AG09309 (cell line): Measurements from ENCODE around the gene NLRC4.

Source experiments
- DNase-seq: peaks from one replicate; pipeline ENCODE4 v3.0.0-alpha.2; 2010; ENCODE audit warnings: low read depth
- H3K4me3 ChIP-seq: 2 replicates; pipeline ENCODE4 v1.5.1; 2011; ENCODE audit warnings: mild to moderate bottlenecking, low read depth, low read length, moderate library complexity; ENCODE audit not compliant: control insufficient read depth
- TF ChIP-seq, protein P1 (sequence below): IDR thresholded peaks from 2 replicates; pipeline ENCODE4 v1.5.1; 2011; ENCODE audit warnings: mild to moderate bottlenecking, low read depth, low read length, inconsistent platforms; ENCODE audit not compliant: insufficient read depth, control insufficient read depth; ENCODE audit errors: missing control alignments

Gene NLRC4

DNA sequence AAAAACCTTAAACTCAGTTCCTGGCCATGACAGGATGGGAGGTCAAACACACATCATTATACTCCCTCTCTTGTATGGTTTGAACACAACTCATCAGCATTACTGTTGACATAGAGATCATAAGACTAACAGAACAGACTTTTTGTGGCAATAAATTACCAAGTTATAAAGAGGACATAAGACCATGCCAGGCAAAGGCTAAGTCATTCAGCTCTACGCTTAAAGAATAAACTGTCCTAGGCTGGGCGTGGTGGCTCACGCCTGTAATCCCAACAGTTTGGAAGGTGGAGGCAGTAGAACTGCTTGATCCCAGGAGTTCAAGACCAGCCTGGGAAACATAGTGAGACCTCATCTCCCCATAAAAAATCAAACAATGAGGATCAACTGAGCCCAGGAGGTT lies 16.4 kb downstream of the NLRC4 start:
- H3K4me3 ChIP-seq: no peak overlapping the region
- TF ChIP-seq, protein P1, sequence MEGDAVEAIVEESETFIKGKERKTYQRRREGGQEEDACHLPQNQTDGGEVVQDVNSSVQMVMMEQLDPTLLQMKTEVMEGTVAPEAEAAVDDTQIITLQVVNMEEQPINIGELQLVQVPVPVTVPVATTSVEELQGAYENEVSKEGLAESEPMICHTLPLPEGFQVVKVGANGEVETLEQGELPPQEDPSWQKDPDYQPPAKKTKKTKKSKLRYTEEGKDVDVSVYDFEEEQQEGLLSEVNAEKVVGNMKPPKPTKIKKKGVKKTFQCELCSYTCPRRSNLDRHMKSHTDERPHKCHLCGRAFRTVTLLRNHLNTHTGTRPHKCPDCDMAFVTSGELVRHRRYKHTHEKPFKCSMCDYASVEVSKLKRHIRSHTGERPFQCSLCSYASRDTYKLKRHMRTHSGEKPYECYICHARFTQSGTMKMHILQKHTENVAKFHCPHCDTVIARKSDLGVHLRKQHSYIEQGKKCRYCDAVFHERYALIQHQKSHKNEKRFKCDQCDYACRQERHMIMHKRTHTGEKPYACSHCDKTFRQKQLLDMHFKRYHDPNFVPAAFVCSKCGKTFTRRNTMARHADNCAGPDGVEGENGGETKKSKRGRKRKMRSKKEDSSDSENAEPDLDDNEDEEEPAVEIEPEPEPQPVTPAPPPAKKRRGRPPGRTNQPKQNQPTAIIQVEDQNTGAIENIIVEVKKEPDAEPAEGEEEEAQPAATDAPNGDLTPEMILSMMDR: no peak

DNA sequence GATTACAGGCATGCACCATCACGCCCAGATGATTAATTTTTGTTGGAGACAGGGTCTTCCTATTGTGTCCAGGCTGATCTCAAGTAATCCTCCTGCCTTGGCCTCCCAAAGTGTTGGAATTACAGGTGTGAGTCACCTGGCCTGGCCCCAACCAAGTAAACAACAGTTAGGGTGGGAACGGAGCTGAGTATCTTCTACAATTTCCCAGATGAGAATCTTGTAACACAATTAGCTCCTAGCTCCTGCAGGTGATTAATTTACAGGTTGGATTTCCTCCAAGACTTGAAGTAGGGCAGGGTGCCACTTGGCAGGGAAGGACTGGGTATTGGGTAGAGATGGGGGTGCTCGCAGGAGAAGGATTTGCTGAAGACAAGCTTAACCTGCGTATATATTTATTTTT lies 17.8 kb downstream of the NLRC4 start:
- no peak overlapping the region for H3K4me3 ChIP-seq
- TF ChIP-seq, protein P1: no peak
- DNase-seq: no peak

More for the DNA sequence above, 16.4 kb downstream of the NLRC4 start:
- no peak for DNase-seq

DNA sequence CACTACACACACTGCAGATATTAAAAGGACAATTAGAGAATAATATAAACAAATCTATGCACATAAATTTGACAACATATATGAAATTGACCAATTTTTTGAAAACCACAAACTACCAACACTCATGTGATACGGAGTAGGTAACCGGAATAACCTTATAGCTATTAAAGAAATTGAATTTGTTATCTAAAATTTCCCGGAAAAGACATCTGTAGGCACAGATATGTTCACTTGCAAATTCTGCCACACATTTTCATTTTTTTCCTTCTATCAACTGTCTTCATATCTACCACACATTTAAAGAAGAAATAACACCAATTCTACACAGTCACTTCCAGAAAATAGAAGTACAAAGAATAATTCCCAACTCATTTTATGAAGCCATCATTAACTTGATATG lies 22.4 kb downstream of the NLRC4 start:
- DNase-seq: no peak
- TF ChIP-seq, protein P1: no peak
- H3K4me3 ChIP-seq: no peak overlapping the region

DNA sequence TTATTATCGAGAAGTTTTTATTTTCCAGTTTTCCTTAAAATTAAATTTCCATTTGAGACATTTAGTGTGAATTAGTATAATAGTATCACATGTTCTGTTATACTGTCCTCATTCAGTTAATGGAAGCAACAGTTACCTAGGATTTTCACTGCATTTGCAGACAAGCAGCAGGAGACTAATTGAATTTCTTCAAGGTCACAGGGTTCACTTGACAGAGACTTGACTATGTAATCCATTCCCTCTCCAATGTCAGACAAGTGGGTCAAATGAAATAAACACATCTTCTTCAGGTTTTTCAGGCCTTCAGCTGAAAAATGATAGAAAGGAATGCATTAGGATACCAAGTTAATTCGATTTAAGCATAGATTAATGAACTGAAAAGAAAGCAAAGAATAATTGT lies 26.7 kb downstream of the NLRC4 start:
- no peak for DNase-seq
- H3K4me3 ChIP-seq: no peak overlapping the region
- TF ChIP-seq, protein P1: no peak

DNA sequence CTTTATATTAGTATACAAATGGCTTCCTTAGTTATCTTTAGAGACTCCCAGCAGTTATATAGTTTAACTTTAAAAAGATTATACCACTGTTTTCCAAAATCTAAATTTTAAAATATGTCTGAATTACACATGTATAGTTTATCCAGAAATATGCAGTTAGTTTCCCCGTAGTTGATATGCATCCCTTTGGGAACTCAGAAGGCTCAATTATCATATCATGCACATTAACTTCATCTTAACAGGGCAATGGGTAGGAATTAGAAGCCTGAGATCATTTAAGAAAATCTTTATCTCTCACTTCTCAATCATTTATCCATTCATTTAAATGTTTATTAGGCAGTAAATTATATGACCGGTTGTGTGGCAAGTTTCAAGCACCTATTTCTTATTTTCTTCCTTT lies 27.2 kb downstream of the NLRC4 start:
- no peak for DNase-seq
- no peak overlapping the region for H3K4me3 ChIP-seq
- TF ChIP-seq, protein P1: no peak

DNA sequence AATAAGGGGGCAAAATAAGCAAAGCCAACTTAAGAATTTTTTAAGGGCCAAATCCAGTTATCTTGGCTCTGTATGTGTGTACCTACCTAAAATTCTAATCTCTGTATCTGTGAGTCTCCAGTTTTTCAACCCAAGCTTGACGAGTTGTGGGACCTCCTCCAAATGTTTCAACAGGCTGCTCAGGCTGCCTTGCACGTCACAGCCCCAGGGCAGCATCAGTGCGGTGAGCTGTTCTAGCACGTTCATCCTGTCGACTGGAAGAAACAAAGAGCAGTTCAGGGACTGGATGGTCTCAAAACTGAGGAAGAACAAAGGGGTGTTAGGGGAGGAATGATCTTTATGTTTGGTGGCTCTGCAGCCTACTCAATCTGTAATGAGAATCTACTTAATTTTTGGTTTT lies 29.4 kb downstream of the NLRC4 start:
- DNase-seq: no peak
- TF ChIP-seq, protein P1: no peak
- no peak overlapping the region for H3K4me3 ChIP-seq

DNA sequence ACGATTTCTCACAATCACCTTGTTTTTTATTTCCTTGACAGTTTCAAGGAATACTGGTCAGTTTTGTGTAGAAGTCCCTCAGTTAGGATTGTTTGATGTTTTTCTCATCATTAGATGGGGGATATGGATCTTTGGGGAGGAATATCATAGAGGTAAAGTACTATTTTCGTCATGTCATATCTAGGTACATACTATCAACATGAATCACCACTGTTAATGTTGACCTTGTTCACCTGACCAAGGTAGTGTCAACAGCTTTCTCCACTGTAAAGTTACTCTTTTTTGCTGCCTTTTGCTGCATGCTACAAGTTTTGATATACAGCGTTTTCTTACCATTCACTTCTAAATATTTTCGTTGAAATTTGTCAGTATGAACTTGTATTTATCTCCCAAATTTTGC lies 32.7 kb downstream of the NLRC4 start:
- DNase-seq: no peak
- TF ChIP-seq, protein P1: no peak
- no peak overlapping the region for H3K4me3 ChIP-seq
